Pancreas (tissue), 10 donors: ENCODE results near the gene COL4A1. TPM values are rescaled to one million over a fixed set of nuclear protein-coding genes. Genes with fewer than 3 reads are reported as not detected.

ENCODE experiments used
- ATAC-seq, 4 donors: fragments of 200-7000 bp; cut with Tn5 transposase; one replicate each; pipeline versions ENCODE4 v1.8.0 to v1.9.1; 2020; ENCODE audit warnings: mild to moderate bottlenecking in 4 of 4, moderate library complexity in 4 of 4
- DNase-seq, 6 donors: peaks; one replicate each; pipeline ENCODE4 v3.0.0-alpha.2; 2020
- FAIRE-seq: peaks from 2 replicates; lab custom pipeline; 2012; peaks lifted over from hg19 to GRCh38; lab: Jason Lieb, UNC
- H3K27ac ChIP-seq, 4 donors: fragments of 200-600 bp; sonication (generic); 1 replicate in 3 of 4; 2 replicates in 1 of 4; pipeline versions ENCODE4 v1.5.0 to v1.8.0; 2020
- H3K27me3 ChIP-seq, 4 donors: fragments of 200-600 bp; one replicate each; pipeline ENCODE4 v1.8.0; 2021
- H3K36me3 ChIP-seq, 3 donors: fragments of 200-600 bp; sonication (generic) in 1 of 3; one replicate each; pipeline versions ENCODE4 v1.5.0 to v1.8.0; 2020 to 2021
- H3K4me1 ChIP-seq, 3 donors: fragments of 200-600 bp; one replicate each; pipeline ENCODE4 v1.8.0; 2021
- H3K4me3 ChIP-seq, 4 donors: fragments of 200-600 bp; sonication (generic) in 2 of 4; one replicate each; pipeline versions ENCODE4 v1.5.0 to v1.8.0; 2020 to 2021
- H3K9me3 ChIP-seq, 4 donors: fragments of 200-600 bp; one replicate each; pipeline ENCODE4 v1.8.0; 2021
- CTCF ChIP-seq, 4 donors: fragments of 200-600 bp; sonication (generic) in 3 of 4; IDR thresholded peaks; one replicate each; pipeline versions ENCODE4 v1.5.0 to v1.8.0; 2021; ENCODE audit warnings: antibody characterized with exemption in 4 of 4
- WGBS, 2 donors: extraction: QIAGEN DNeasy Blood & Tissue Kit; methylation state at CpG; one replicate each; pipeline ENCODE4 v1.1.7; 2013; 5-methylcytosine and 5-hydroxymethylcytosine counted together
- intact Hi-C, 3 donors: fragments of 100-400 bp; cut with DNase I; formaldehyde crosslinking; loops; one replicate each; pipeline versions ENCODE4 v1.11.1 to v1.14.2; 2022
- polyA plus RNA-seq, 2 donors: library from polyadenylated mRNA; stranded (reverse); fragments of 200-250 nt; gene quantifications; one replicate each; pipeline ENCODE4 v1.2.3, GENCODE V29; 2013
- total RNA-seq, 6 donors: library from RNA; stranded (reverse); fragmentation: NEBNext Ultra II Directional in 4 of 6; extraction: Animal tissue kit (Norgen Biotek cat#: 25700) in 4 of 6; gene quantifications; one replicate each; pipeline versions ENCODE4 v1.2.1 to v1.2.4, GENCODE V29; 2021 to 2023
- donor health status: healthy with polysubstance abuse.
- donor health status: DM: no; HTN: no; CAD: no; lungs with moderate emphysema.
- donor health status: DM: no; HTN: no; CAD: no.
- donor health status: control.
- donor health status: control.
- donor health status: Bipolar disorder and iron deficiency.
- donor health status: DM: yes; HTN: yes; CAD: no.
- donor health status: DM: no; HTN: no; CAD: no.
- donor health status: DM: no; HTN: no; CAD: no.
- donor health status: DM: yes; HTN: yes; CAD: no.

The COL4A1 gene
- total and polyA plus RNA-seq, 8 donors = 20.7 to 167 (median 35.6) TPM

- no peaks in the 10 kb centered on the region for H3K4me1 ChIP-seq
- WGBS, 2 donors = 67 to 73% methylated on average over 38 of the region's 38 CpGs
- no peak overlapping the region for H3K27ac ChIP-seq
- no peaks in the 10 kb centered on the region for H3K27me3 ChIP-seq
- H3K36me3 ChIP-seq = no peaks in the 10 kb centered on the region
- H3K4me3 ChIP-seq = no peak overlapping the region
- DNase-seq (no peak), ATAC-seq (peak in 1 of 4 donors; percentile 9), FAIRE-seq (no peak)
- intact Hi-C loops = no loop called here
- TF ChIP-seq CTCF (IDR thresholded peaks at IDR 0.05) = no peak
- H3K9me3 ChIP-seq = no peaks in the 10 kb centered on the region
Measured at GRCh38 chr13:110265682-110266430, 41.1 kb downstream of the COL4A1 start.

- Histone ChIP-seq H3K4me3 (no peak overlapping the region), H3K9me3 (no peaks in the 10 kb centered on the region), H3K27ac (no peak overlapping the region), H3K4me1 (no peaks in the 10 kb centered on the region), H3K27me3 (no peaks in the 10 kb centered on the region), H3K36me3 (no peaks in the 10 kb centered on the region)
- intact Hi-C loops = no loop called here
- FAIRE-seq = no peak
- peak in 1 of 4 donors; percentile 24 for ATAC-seq
- TF ChIP-seq CTCF (IDR thresholded peaks at IDR 0.05) = no peak
- WGBS, 2 donors = 53 to 55% methylated on average over 6 of the region's 6 CpGs
- no peak for DNase-seq
Measured at GRCh38 chr13:110265341-110265681, 41.6 kb downstream of the COL4A1 start.

GRCh38 chr13:110264685-110265275 is 42.2 kb downstream of the COL4A1 start:
- no peak for ATAC-seq
- DNase-seq = no peak
- no peak overlapping the region for H3K4me3 ChIP-seq
- no peaks in the 10 kb centered on the region for H3K4me1 ChIP-seq
- no peaks in the 10 kb centered on the region for H3K27me3 ChIP-seq
- no peak for TF ChIP-seq CTCF (IDR thresholded peaks at IDR 0.05)
- no peak overlapping the region for H3K27ac ChIP-seq
- H3K36me3 ChIP-seq = no peaks in the 10 kb centered on the region
- 77 to 79% methylated on average over 12 of the region's 12 CpGs for whole genome bisulfite sequencing, 2 donors
- intact Hi-C loops = no loop called here
- no peaks in the 10 kb centered on the region for H3K9me3 ChIP-seq
- FAIRE-seq = no peak

- no peak for DNase-seq
- Histone ChIP-seq H3K4me3 (no peak overlapping the region), H3K9me3 (no peaks in the 10 kb centered on the region), H3K36me3 (no peaks in the 10 kb centered on the region), H3K27me3 (no peaks in the 10 kb centered on the region), H3K4me1 (no peaks in the 10 kb centered on the region), H3K27ac (peak overlapping the region in 1 of 4 donors; percentile 17)
- TF ChIP-seq CTCF (IDR thresholded peaks at IDR 0.05) = no peak
- intact Hi-C loops = no loop called here
- peak in 2 of 4 donors; percentile 33 to 43 for ATAC-seq
- 39 to 53% methylated on average over 5 of the region's 5 CpGs for WGBS, 2 donors
- FAIRE-seq = no peak
Measured at GRCh38 chr13:110263888-110264287, 43.1 kb downstream of the COL4A1 start.

- ATAC-seq (no peak), DNase-seq (no peak), FAIRE-seq (no peak)
- 71 to 87% methylated on average over 5 of the region's 5 CpGs for WGBS, 2 donors
- Histone ChIP-seq H3K9me3 (no peaks in the 10 kb centered on the region), H3K36me3 (no peaks in the 10 kb centered on the region), H3K4me3 (no peak overlapping the region), H3K27me3 (no peaks in the 10 kb centered on the region), H3K27ac (no peak overlapping the region), H3K4me1 (no peaks in the 10 kb centered on the region)
- no peak for TF ChIP-seq CTCF (IDR thresholded peaks at IDR 0.05)
- intact Hi-C loops = no loop called here
Measured at GRCh38 chr13:110263404-110263803, 43.6 kb downstream of the COL4A1 start.
